Epithelial cell of proximal tubule (primary cell): ENCODE data around the gene TMEM40. TPM values are rescaled to one million over a fixed set of nuclear protein-coding genes. Genes with fewer than 3 reads are reported as not detected.
A peak's percentile ranks its signal among the peaks of the same experiment; 100 is the strongest.

Experiments
- DNase-seq: peaks from one replicate; pipeline ENCODE4 v3.0.0-alpha.2; 2011; ENCODE audit warnings: low read depth
- H3K4me3 ChIP-seq: 2 replicates; pipeline ENCODE4 v1.5.1; 2011; ENCODE audit warnings: low read depth, mild to moderate bottlenecking, low read length
- CTCF ChIP-seq: conservative IDR thresholded peaks from 2 replicates; pipeline ENCODE4 v1.5.1; 2012; ENCODE audit warnings: low read depth, mild to moderate bottlenecking, low read length
- total RNA-seq: library from RNA; depleted of rRNA; stranded (reverse); fragments of >200 nt; gene quantifications from 2 replicates; pipeline ENCODE4 v1.2.3, GENCODE V29; 2015

The TMEM40 gene
- 3.0 and 11.8 TPM in 2 replicates for total RNA-seq

GRCh38 chr3:12759097-12759679, at the start of gene TMEM40:
TMEM40 (minus strand) TSS chr3:12759259; CDS start chr3:12749832, 9,427 bp downstream.
- no peak for DNase-seq
- no peak within 1 kb of the TSS for H3K4me3 ChIP-seq
- no peak for TF ChIP-seq CTCF

GRCh38 chr3:12808587-12808986, 49.5 kb upstream of the TMEM40 start:
- no peak overlapping the region for H3K4me3 ChIP-seq
- no peak for TF ChIP-seq CTCF
- no peak for DNase-seq

GRCh38 chr3:12807601-12808359, 48.7 kb upstream of the TMEM40 start:
- DNase-seq, result no peak
- H3K4me3 ChIP-seq, result no peak overlapping the region
- no peak for TF ChIP-seq CTCF

- no peak for DNase-seq
- peak; percentile 21 for TF ChIP-seq CTCF
- no peak overlapping the region for H3K4me3 ChIP-seq
Measured at GRCh38 chr3:12807066-12807465, 48.0 kb upstream of the TMEM40 start.

GRCh38 chr3:12803371-12803770, 44.3 kb upstream of the TMEM40 start:
- no peak for DNase-seq
- H3K4me3 ChIP-seq, result no peak overlapping the region
- TF ChIP-seq CTCF, result no peak

GRCh38 chr3:12799525-12800440, 40.7 kb upstream of the TMEM40 start:
- no peak overlapping the region for H3K4me3 ChIP-seq
- DNase-seq, result no peak
- TF ChIP-seq CTCF, result no peak
